Testis (tissue), 3 donors: ENCODE data around the gene UBR3. TPM values are rescaled to one million over a fixed set of nuclear protein-coding genes. Genes with fewer than 3 reads are reported as not detected.
"Not testable (repeated sequence)": the region's sequence is repeated elsewhere in the genome, so short reads cannot be mapped to it uniquely, and the experiment has no call there.

Experiments used
- DNase-seq: peaks from one replicate; pipeline ENCODE4 v3.0.0-alpha.2; 2019
- H3K27ac ChIP-seq, 2 donors: fragments of 200-600 bp; sonication (generic); one replicate each; pipeline ENCODE4 v1.5.1; 2019
- H3K27me3 ChIP-seq: fragments of 200-600 bp; sonication (generic); one replicate; pipeline ENCODE4 v1.5.1; 2019
- H3K36me3 ChIP-seq: fragments of 200-600 bp; sonication (generic); one replicate; pipeline ENCODE4 v1.5.1; 2017; ENCODE audit warnings: low read depth; ENCODE audit errors: missing control alignments
- H3K4me1 ChIP-seq: fragments of 200-600 bp; sonication (generic); one replicate; pipeline ENCODE4 v1.5.1; 2019
- H3K4me3 ChIP-seq, 2 donors: fragments of 200-600 bp; sonication (generic); one replicate each; pipeline ENCODE4 v1.5.1; 2017 to 2019
- H3K9me3 ChIP-seq: fragments of 200-600 bp; sonication (generic); one replicate; pipeline ENCODE4 v1.5.1; 2017
- CTCF ChIP-seq, 3 experiments: fragments of 450-650 bp in 2 of 3; fragments of 200-600 bp in 1 of 3; sonication (generic) in 1 of 3; IDR thresholded peaks; one replicate each; pipeline ENCODE4 v1.5.1; 2016 to 2019; ENCODE audit warnings: antibody characterized with exemption in 3 of 3, mild to moderate bottlenecking in 2 of 3, moderate library complexity in 1 of 3
- POLR2A ChIP-seq: fragments of 450-650 bp; IDR thresholded peaks from one replicate; pipeline ENCODE4 v1.6.1; 2017; ENCODE audit warnings: antibody characterized with exemption, mild to moderate bottlenecking, moderate library complexity
- WGBS, 2 donors: methylation state at CpG; one replicate each; pipeline ENCODE4 v1.1.5; 2018; 5-methylcytosine and 5-hydroxymethylcytosine counted together
- intact Hi-C: fragments of 100-400 bp; cut with DNase I; formaldehyde crosslinking; loops from one replicate; pipeline ENCODE4 v1.15.1; 2023; ENCODE audit warnings: low total_unique reads
- polyA plus RNA-seq: library from polyadenylated mRNA; stranded (reverse); fragments of 350-450 nt; fragmentation: Illumina TruSeq; extraction: RNeasy Lipid Tissue Mini Kit (QIAGEN cat#74804); gene quantifications from one replicate; pipeline ENCODE4 v1.2.3, GENCODE V29; 2014; ENCODE audit warnings: low read depth, low replicate concordance; ENCODE audit not compliant: insufficient read depth
- total RNA-seq, 2 donors: library from RNA; depleted of rRNA; stranded (reverse); fragments of >200 nt; gene quantifications; one replicate each; pipeline ENCODE4 v1.2.3, GENCODE V29; 2016

Gene UBR3
- total and polyA plus RNA-seq, 3 donors from 2014 or later = 24.3 to 132 (median 122) TPM

- Histone ChIP-seq H3K36me3 (no peaks in the 10 kb centered on the region), H3K4me1 (no peaks in the 10 kb centered on the region), H3K27me3 (no peaks in the 10 kb centered on the region), H3K27ac (no peak overlapping the region), H3K9me3 (no peaks in the 10 kb centered on the region), H3K4me3 (no peak overlapping the region)
- WGBS, 2 donors = 74 to 76% methylated on average over 10 of the region's 10 CpGs
- DNase-seq = no peak
- TF ChIP-seq CTCF (IDR thresholded peaks at IDR 0.05) (no peak), POLR2A (no peak)
- intact Hi-C loops = no loop called here
Observed at GRCh38 chr2:170115501-170116229, 288.4 kb downstream of the UBR3 start.

GRCh38 chr2:170118641-170119040 is 291.4 kb downstream of the UBR3 start:
- Histone ChIP-seq H3K27me3 (no peaks in the 10 kb centered on the region), H3K4me3 (no peak overlapping the region), H3K9me3 (no peaks in the 10 kb centered on the region), H3K27ac (no peak overlapping the region), H3K36me3 (no peaks in the 10 kb centered on the region), H3K4me1 (peaks cover 3% of the 10 kb centered on the region)
- intact Hi-C loops = no loop called here
- TF ChIP-seq CTCF (IDR thresholded peaks at IDR 0.05) (no peak), POLR2A (no peak)
- WGBS, 2 donors = 56 to 57% methylated on average over 2 of the region's 2 CpGs
- no peak for DNase-seq

GRCh38 chr2:170119326-170119725 is 292.1 kb downstream of the UBR3 start:
- H3K27me3 ChIP-seq, H3K9me3 ChIP-seq, intact Hi-C loops, DNase-seq, H3K36me3 ChIP-seq, H3K4me3 ChIP-seq, H3K4me1 ChIP-seq, H3K27ac ChIP-seq: not testable (repeated sequence)
- WGBS, 2 donors = 82 to 93% methylated on average over 4 of the region's 4 CpGs

- H3K4me1 ChIP-seq = peaks cover 3% of the 10 kb centered on the region
- no peaks in the 10 kb centered on the region for H3K27me3 ChIP-seq
- H3K9me3 ChIP-seq = no peaks in the 10 kb centered on the region
- DNase-seq = no peak
- 100% methylated on average over 1 of the region's 1 CpG for WGBS, 2 donors
- TF ChIP-seq CTCF (IDR thresholded peaks at IDR 0.05) (no peak), POLR2A (no peak)
- no peak overlapping the region for H3K4me3 ChIP-seq
- intact Hi-C loops = no loop called here
- H3K27ac ChIP-seq = no peak overlapping the region
- no peaks in the 10 kb centered on the region for H3K36me3 ChIP-seq
Observed at GRCh38 chr2:170121689-170122088, 294.4 kb downstream of the UBR3 start.

- TF ChIP-seq POLR2A (no peak), CTCF (IDR thresholded peaks at IDR 0.05) (no peak)
- no peaks in the 10 kb centered on the region for H3K36me3 ChIP-seq
- no peak for DNase-seq
- H3K9me3 ChIP-seq = no peaks in the 10 kb centered on the region
- intact Hi-C loops = no loop called here
- H3K4me1 ChIP-seq = peaks cover 3% of the 10 kb centered on the region
- no peak overlapping the region for H3K4me3 ChIP-seq
- no peaks in the 10 kb centered on the region for H3K27me3 ChIP-seq
- H3K27ac ChIP-seq = no peak overlapping the region
Observed at GRCh38 chr2:170122883-170123547, 295.8 kb downstream of the UBR3 start.
